Epithelial cell of proximal tubule (primary cell): ENCODE results near the gene SCGB3A2. TPM values are rescaled to one million over a fixed set of nuclear protein-coding genes. Genes with fewer than 3 reads are reported as not detected.

Experiments
- DNase-seq: peaks from one replicate; pipeline ENCODE4 v3.0.0-alpha.2; 2011; ENCODE audit warnings: low read depth
- H3K4me3 ChIP-seq: 2 replicates; pipeline ENCODE4 v1.5.1; 2011; ENCODE audit warnings: low read depth, mild to moderate bottlenecking, low read length
- CTCF ChIP-seq: conservative IDR thresholded peaks from 2 replicates; pipeline ENCODE4 v1.5.1; 2012; ENCODE audit warnings: low read depth, mild to moderate bottlenecking, low read length
- total RNA-seq: library from RNA; depleted of rRNA; stranded (reverse); fragments of >200 nt; gene quantifications from 2 replicates; pipeline ENCODE4 v1.2.3, GENCODE V29; 2015

SCGB3A2 gene
- total RNA-seq, 1 donor from 2014 or later, result not detected

GRCh38 chr5:147904110-147904509 lies 25.6 kb downstream of the SCGB3A2 start:
- DNase-seq, result no peak
- H3K4me3 ChIP-seq, result no peak overlapping the region
- no peak for TF ChIP-seq CTCF

- no peak for TF ChIP-seq CTCF
- no peak within 1 kb of the TSS for H3K4me3 ChIP-seq
- no peak for DNase-seq
These were observed 28.0 kb downstream of the SCGB3A2 start, which contains the start of gene C5orf46 for GRCh38 chr5:147906326-147907095. C5orf46 (minus strand) TSS chr5:147906538; CDS start chr5:147906501, 37 bp downstream.

DNA sequence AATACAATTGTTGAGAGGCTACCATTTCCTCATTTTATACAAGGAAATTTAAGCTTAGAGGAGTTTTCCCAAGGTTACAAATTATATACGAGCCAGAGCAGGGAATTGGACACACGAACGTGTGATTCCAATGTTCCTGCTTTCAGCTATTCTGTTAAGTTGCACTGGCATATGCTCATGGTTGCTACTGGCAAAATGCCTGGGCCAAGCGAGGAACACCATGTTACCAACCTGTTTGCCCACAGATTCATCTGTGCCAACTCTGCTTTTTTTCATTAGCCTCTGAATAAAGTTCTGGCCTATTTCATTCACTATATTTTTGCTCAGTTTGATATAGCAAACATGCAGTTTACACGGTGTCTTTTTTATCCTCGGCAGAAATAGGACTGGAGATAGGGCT lies 32.9 kb downstream of the SCGB3A2 start:
- no peak for DNase-seq
- H3K4me3 ChIP-seq, result no peak overlapping the region
- TF ChIP-seq CTCF, result no peak

DNA sequence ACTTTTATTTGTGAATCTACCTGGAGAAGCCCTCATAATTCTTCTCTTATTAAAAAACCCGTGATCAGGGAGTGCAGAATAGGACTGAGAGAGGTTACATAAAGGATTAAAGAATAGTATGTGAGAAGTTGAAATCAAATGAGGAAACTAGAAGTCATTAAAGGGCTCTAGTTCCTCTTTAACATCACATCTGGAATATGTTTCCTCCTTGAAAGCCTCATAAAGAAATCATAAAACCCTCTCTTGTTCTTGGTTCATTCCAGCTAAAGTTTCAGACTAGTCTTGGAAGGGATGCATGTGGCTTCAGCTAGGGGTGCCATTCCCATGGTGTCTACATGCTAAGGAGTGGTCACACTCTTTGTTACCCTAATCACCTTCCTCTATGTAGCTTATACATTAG lies 33.5 kb downstream of the SCGB3A2 start:
- no peak for TF ChIP-seq CTCF
- no peak overlapping the region for H3K4me3 ChIP-seq

GRCh38 chr5:147913786-147914185 lies 35.3 kb downstream of the SCGB3A2 start:
- no peak for DNase-seq
- no peak overlapping the region for H3K4me3 ChIP-seq
- TF ChIP-seq CTCF, result no peak

More for the DNA sequence above, 33.5 kb downstream of the SCGB3A2 start:
- no peak for DNase-seq

- no peak for TF ChIP-seq CTCF
- DNase-seq, result no peak
- no peak overlapping the region for H3K4me3 ChIP-seq
These were observed 39.7 kb downstream of the SCGB3A2 start for GRCh38 chr5:147918101-147918685.
